Type B pancreatic cell (in vitro differentiated cells): ENCODE measurements around the gene E4F1. TPM values are rescaled to one million over a fixed set of nuclear protein-coding genes. Genes with fewer than 3 reads are reported as not detected.

ENCODE experiments used
- DNase-seq: peaks from one replicate; pipeline ENCODE4 v3.0.0; 2021; ENCODE audit warnings: mixed read lengths; ENCODE audit not compliant: unreplicated experiment; ENCODE audit errors: extremely low spot score
- H3K27ac Mint-ChIP-seq: 2 replicates; pipeline ENCODE4 v1.8.0; 2021; ENCODE audit warnings: mild to moderate bottlenecking, mixed read lengths
- H3K27me3 Mint-ChIP-seq: 2 replicates; pipeline ENCODE4 v1.8.0; 2021; ENCODE audit warnings: mixed read lengths
- H3K36me3 Mint-ChIP-seq: 2 replicates; pipeline ENCODE4 v1.8.0; 2021; ENCODE audit warnings: mixed read lengths
- H3K4me1 Mint-ChIP-seq: one replicate; pipeline ENCODE4 v1.8.0; 2021; ENCODE audit warnings: mixed read lengths; ENCODE audit not compliant: unreplicated experiment
- H3K4me3 Mint-ChIP-seq: 2 replicates; pipeline ENCODE4 v1.8.0; 2021; ENCODE audit warnings: mild to moderate bottlenecking, mixed read lengths
- H3K9me3 Mint-ChIP-seq: 2 replicates; pipeline ENCODE4 v1.8.0; 2021; ENCODE audit warnings: mixed read lengths
- total RNA-seq: library from RNA; stranded (reverse); gene quantifications from 2 replicates; pipeline ENCODE4 v1.2.1, GENCODE V29; 2021; ENCODE audit warnings: low replicate concordance
- TF ChIP-seq, protein P1 (sequence below): fragments of 200-600 bp; sonication (generic); conservative IDR thresholded peaks from 2 replicates; pipeline ENCODE4 v1.5.0; 2021; ENCODE audit warnings: antibody characterized with exemption, mild to moderate bottlenecking

Gene E4F1
- total RNA-seq, 1 donor from 2014 or later = 30.4 TPM

DNA sequence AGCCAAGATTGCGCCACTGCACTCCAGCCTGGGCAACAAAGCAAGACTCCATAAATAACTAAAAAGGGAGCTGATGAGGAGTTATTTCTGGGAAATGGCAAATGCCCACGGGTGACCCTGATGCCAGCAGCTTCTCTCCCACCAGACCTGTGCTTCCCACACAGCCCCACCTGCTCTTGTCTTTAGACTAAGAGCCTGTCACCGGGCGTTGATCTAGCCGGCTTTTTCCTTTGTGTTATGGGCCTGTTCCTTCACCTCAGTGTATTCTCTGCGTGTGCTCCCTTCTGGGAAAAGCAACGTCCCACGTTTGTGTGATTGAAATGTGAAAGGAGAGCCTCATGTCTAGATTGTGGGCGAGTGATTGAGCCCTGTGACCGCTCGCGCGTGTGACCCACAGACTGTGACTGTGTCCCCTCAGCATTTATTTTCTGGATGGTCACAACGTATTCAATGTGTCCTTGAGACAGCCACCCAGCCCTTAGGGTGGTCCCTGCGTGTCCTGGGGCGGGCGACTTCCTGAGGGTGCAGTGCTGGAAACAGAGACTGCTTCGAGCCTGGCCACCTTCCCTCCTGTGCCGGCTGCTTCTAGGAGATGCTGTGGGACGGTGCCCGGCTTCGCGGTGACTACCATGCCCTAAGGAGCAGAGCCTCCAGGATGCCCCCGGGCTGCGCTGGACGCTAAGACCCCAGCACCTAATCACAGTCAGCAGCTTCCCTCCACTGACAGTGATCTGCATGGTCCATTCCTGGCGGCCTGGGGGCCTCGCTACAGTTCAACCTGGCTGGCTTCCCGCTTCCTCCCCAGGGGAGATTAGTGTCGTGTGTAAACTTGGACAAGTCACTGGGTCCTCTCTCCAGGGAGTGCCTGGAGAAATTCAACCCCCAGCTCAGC, 52.3 kb downstream of the E4F1 start:
- Mint-ChIP-seq H3K4me3 (no peak overlapping the region), H3K4me1 (no peaks in the 10 kb centered on the region), H3K9me3 (no peaks in the 10 kb centered on the region), H3K36me3 (no peaks in the 10 kb centered on the region), H3K27me3 (no peaks in the 10 kb centered on the region), H3K27ac (no peak overlapping the region)
- no peak for DNase-seq
- TF ChIP-seq, protein P1, sequence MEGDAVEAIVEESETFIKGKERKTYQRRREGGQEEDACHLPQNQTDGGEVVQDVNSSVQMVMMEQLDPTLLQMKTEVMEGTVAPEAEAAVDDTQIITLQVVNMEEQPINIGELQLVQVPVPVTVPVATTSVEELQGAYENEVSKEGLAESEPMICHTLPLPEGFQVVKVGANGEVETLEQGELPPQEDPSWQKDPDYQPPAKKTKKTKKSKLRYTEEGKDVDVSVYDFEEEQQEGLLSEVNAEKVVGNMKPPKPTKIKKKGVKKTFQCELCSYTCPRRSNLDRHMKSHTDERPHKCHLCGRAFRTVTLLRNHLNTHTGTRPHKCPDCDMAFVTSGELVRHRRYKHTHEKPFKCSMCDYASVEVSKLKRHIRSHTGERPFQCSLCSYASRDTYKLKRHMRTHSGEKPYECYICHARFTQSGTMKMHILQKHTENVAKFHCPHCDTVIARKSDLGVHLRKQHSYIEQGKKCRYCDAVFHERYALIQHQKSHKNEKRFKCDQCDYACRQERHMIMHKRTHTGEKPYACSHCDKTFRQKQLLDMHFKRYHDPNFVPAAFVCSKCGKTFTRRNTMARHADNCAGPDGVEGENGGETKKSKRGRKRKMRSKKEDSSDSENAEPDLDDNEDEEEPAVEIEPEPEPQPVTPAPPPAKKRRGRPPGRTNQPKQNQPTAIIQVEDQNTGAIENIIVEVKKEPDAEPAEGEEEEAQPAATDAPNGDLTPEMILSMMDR = no peak

DNA sequence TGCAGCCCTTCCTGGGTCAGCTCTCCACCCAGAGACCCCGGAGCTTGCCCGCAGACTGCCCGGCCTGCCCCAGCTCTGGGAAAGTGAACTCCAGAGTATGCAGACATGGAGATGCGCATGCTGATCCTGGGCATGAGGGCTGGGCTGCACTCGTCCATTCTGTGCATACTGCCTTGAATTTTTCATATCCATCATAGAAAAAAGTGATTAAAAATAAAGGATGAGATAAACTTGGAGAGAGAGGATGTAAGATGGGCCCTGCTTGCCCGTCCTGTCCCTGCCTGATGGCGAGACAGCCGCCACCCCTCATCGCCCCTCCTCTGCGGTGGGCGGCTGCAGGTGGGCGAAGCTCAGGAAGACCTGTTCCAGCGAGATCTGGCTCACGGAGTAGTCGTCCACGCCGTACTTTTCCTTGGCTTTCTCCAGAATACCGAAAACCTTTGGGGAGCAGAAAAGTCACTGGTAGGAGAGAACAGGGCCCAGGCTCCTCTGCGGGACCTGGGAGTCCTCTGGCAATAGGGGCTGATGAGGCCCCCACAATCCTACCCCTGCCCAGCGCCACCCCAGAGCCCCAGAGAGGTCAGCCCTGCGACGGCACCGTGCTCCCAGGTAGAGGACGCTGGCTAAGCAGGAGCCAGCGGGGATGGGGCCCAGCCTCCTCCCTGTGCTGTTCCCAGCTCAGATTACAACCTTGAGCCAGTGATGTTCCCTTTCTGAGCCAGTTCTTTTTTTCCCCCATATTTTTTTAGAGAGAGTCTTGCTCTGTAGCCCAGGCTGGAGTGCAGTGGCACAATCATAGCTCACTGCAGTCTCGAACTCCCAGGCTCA, 53.2 kb downstream of the E4F1 start:
- no peak overlapping the region for H3K27ac Mint-ChIP-seq
- TF ChIP-seq, protein P1 = no peak
- H3K27me3 Mint-ChIP-seq = no peaks in the 10 kb centered on the region
- no peaks in the 10 kb centered on the region for H3K36me3 Mint-ChIP-seq
- H3K9me3 Mint-ChIP-seq = no peaks in the 10 kb centered on the region
- no peaks in the 10 kb centered on the region for H3K4me1 Mint-ChIP-seq
- no peak for DNase-seq
- no peak overlapping the region for H3K4me3 Mint-ChIP-seq

DNA sequence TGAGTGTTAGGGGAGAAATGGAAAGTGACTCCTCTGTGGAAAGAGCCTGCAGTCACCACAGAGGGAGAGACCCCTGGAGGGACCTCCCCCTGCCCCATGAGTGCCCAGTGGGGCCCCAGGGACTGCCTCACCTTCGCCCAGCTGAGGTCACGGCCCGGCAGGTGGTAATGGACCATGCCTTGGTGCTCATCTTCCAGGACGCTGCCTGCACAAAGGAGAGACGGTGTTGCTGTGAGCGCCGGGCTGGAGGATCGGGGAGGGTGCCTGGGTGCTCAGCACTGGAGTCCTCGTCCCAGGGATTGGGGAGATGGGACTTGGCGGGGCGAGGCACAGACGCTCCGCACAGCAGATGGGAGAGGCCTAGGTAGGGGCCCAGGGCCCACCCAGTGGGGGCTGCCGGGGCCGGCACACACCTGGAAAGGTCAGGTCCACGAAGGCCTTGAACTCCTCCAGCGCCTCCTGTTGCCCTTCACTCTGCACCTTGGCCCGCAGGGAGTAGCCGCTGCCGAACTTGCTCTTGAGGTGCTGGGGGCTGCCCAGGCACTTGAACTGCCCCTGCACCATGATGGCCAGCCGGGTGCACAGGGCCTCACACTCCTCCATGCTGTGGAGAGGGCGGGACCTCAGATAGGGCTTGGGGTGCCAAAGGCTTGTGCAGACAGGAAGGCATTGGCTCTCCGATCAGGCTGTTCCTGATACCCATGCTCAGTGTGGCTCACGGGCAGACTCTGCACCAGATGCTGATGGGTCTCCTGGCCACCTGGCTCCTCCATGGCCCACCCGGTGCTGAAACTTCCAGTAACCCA, 54.3 kb downstream of the E4F1 start:
- H3K27ac Mint-ChIP-seq = no peak overlapping the region
- no peaks in the 10 kb centered on the region for H3K4me1 Mint-ChIP-seq
- no peak for DNase-seq
- no peak overlapping the region for H3K4me3 Mint-ChIP-seq
- H3K36me3 Mint-ChIP-seq = no peaks in the 10 kb centered on the region
- TF ChIP-seq, protein P1 = no peak
- H3K27me3 Mint-ChIP-seq = no peaks in the 10 kb centered on the region
- H3K9me3 Mint-ChIP-seq = no peaks in the 10 kb centered on the region

DNA sequence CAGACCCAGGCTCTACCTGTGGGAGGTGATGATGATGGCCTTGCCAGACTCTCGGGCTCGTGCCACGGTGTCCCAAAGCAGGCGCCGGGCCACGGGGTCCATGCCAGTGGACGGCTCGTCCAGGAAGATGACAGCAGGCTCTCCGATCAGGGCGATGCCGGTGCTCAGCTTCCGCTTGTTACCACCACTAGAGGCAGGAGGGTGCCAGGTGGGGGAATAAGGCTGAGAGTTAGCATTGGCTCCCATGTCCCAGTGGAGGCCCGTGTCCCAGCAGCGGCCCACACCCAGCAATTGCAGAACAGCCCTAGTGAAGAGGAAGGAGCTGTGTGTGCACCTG, 54.8 kb downstream of the E4F1 start:
- Mint-ChIP-seq H3K4me1 (no peaks in the 10 kb centered on the region), H3K36me3 (no peaks in the 10 kb centered on the region), H3K27ac (no peak overlapping the region), H3K27me3 (no peaks in the 10 kb centered on the region), H3K4me3 (no peak overlapping the region), H3K9me3 (no peaks in the 10 kb centered on the region)
- no peak for DNase-seq
- TF ChIP-seq, protein P1 = peak; percentile 35

DNA sequence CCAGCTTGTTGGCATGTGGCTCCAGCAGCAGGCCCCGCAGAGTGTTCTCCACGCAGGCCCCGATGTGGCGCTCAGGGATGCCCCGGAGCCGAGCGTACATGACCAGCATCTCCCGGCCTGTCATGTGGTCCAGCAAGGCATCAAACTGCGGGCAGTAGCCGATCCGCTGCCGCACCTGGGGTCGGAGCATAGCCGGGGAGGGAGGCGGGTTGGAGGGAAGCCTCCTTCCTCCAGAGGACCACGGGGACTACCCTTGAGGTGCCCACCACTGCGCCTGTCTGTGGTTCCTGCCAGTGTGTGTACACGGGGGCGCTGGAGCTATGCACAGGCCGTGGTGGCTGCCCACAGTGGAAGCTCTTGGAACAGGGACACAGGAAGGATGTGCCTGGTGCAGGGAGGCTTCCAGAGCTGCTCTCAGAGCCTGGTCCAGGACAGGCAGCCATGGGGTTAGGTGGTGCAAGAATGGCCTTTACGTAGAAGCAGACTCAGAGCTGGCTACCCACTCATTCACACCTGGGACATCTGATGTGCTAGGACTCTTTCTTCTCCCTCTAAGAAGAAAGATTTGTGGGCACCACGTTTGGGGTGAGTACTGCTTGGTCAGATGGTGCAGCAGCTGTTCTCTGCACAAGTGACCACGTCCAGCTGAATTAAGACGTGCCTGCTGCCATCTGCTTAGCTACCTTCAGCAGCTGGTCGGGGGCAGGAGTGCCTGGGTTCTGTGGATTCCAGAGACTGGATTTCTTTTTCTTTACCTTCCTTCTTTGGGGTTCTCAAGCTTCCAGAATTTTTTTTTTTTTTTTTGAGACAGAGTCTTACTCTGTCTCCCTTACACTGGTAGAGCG, 55.8 kb downstream of the E4F1 start:
- peaks cover 3% of the 10 kb centered on the region for H3K27me3 Mint-ChIP-seq
- no peak for DNase-seq
- no peak overlapping the region for H3K4me3 Mint-ChIP-seq
- H3K4me1 Mint-ChIP-seq = no peaks in the 10 kb centered on the region
- no peaks in the 10 kb centered on the region for H3K36me3 Mint-ChIP-seq
- H3K27ac Mint-ChIP-seq = no peak overlapping the region
- TF ChIP-seq, protein P1 = no peak
- no peaks in the 10 kb centered on the region for H3K9me3 Mint-ChIP-seq
